Liver (tissue), 9 donors: ENCODE results near the gene ADAP2. TPM values are rescaled to one million over a fixed set of nuclear protein-coding genes. Genes with fewer than 3 reads are reported as not detected.

Source experiments
- DNase-seq: peaks from one replicate; pipeline ENCODE4 v3.0.0-alpha.2; 2017; ENCODE audit warnings: low spot score
- H3K27ac ChIP-seq, 2 donors: one replicate each; pipeline ENCODE4 v1.7.0; 2013; ENCODE audit warnings: inconsistent platforms in 2 of 2, low read length in 2 of 2, control low read depth in 1 of 2, low read depth in 1 of 2, mild to moderate bottlenecking in 1 of 2
- H3K27me3 ChIP-seq, 4 donors: one replicate each; pipeline versions ENCODE4 v1.6.1 to v1.7.0; 2013; ENCODE audit warnings: low read length in 3 of 4, inconsistent platforms in 1 of 4, mild to moderate bottlenecking in 1 of 4, moderate library complexity in 1 of 4; ENCODE audit not compliant: control insufficient read depth in 4 of 4, insufficient read depth in 4 of 4
- H3K36me3 ChIP-seq, 4 donors: one replicate each; pipeline versions ENCODE4 v1.6.1 to v1.7.0; 2013; ENCODE audit warnings: low read length in 3 of 4, mild to moderate bottlenecking in 3 of 4, low read depth in 1 of 4, moderate library complexity in 1 of 4; ENCODE audit not compliant: control insufficient read depth in 4 of 4, insufficient read depth in 3 of 4
- H3K4me1 ChIP-seq, 4 donors: one replicate each; pipeline versions ENCODE4 v1.6.1 to v1.7.0; 2013; ENCODE audit warnings: low read length in 3 of 4, mild to moderate bottlenecking in 3 of 4, moderate library complexity in 1 of 4; ENCODE audit not compliant: control insufficient read depth in 4 of 4, insufficient read depth in 4 of 4
- H3K4me3 ChIP-seq, 3 donors: one replicate each; pipeline versions ENCODE4 v1.6.1 to v1.7.0; 2013; ENCODE audit warnings: low read length in 3 of 3, control low read depth in 1 of 3, low read depth in 1 of 3, mild to moderate bottlenecking in 1 of 3
- H3K9ac ChIP-seq, 2 donors: one replicate each; pipeline ENCODE4 v1.7.0; 2013; ENCODE audit warnings: low read length in 2 of 2, mild to moderate bottlenecking in 2 of 2, moderate library complexity in 2 of 2, control low read depth in 1 of 2, low read depth in 1 of 2
- H3K9me3 ChIP-seq, 4 donors: one replicate each; pipeline versions ENCODE4 v1.6.1 to v1.7.0; 2013; ENCODE audit warnings: low read length in 3 of 4; ENCODE audit not compliant: control insufficient read depth in 4 of 4
- ATF3 ChIP-seq: IDR thresholded peaks from 2 replicates; pipeline ENCODE4 v1.6.1; 2016; ENCODE audit warnings: antibody characterized with exemption
- EGR1 ChIP-seq, 2 donors: IDR thresholded peaks; 2 replicates each; pipeline ENCODE4 v1.6.1; 2016 to 2018; ENCODE audit warnings: antibody characterized with exemption in 2 of 2, low read depth in 2 of 2
- FOXA2 ChIP-seq: IDR thresholded peaks from 2 replicates; pipeline ENCODE4 v1.6.1; 2016; ENCODE audit warnings: antibody characterized with exemption
- GABPA ChIP-seq, 2 donors: IDR thresholded peaks in 1 of 2; conservative IDR thresholded peaks in 1 of 2; 2 replicates each; pipeline ENCODE4 v1.6.1; 2016; ENCODE audit warnings: antibody characterized with exemption in 2 of 2, mild to moderate bottlenecking in 1 of 2, moderate library complexity in 1 of 2
- HNF4A ChIP-seq, 2 donors: conservative IDR thresholded peaks; 2 replicates each; pipeline ENCODE4 v1.6.1; 2016; ENCODE audit warnings: antibody characterized with exemption in 2 of 2, mild to moderate bottlenecking in 2 of 2
- JUND ChIP-seq, 2 donors: IDR thresholded peaks; 2 replicates each; pipeline ENCODE4 v1.6.1; 2016; ENCODE audit warnings: antibody characterized with exemption in 2 of 2
- RAD21 ChIP-seq, 2 donors: IDR thresholded peaks; 2 replicates each; pipeline ENCODE4 v1.6.1; 2016; ENCODE audit warnings: antibody characterized with exemption in 2 of 2, mild to moderate bottlenecking in 2 of 2
- RXRA ChIP-seq, 2 donors: IDR thresholded peaks; 2 replicates each; pipeline ENCODE4 v1.6.1; 2017 to 2018; ENCODE audit warnings: antibody characterized with exemption in 2 of 2, mild to moderate bottlenecking in 1 of 2
- SP1 ChIP-seq: IDR thresholded peaks from 2 replicates; pipeline ENCODE4 v1.6.1; 2018; ENCODE audit warnings: antibody characterized with exemption, mild to moderate bottlenecking
- TAF1 ChIP-seq: conservative IDR thresholded peaks from 2 replicates; pipeline ENCODE4 v1.6.1; 2016; ENCODE audit warnings: antibody characterized with exemption, mild to moderate bottlenecking
- YY1 ChIP-seq: IDR thresholded peaks from 2 replicates; pipeline ENCODE4 v1.6.1; 2016; ENCODE audit warnings: antibody characterized with exemption, mild to moderate bottlenecking
- WGBS: extraction: QIAGEN DNeasy Blood & Tissue Kit; methylation state at CpG from one replicate; pipeline ENCODE4 v1.1.7; 2013; 5-methylcytosine and 5-hydroxymethylcytosine counted together
- polyA plus RNA-seq, 2 donors: library from polyadenylated mRNA; stranded (reverse) in 1 of 2; unstranded in 1 of 2; fragments of 200-250 nt in 1 of 2; fragments of >200 nt in 1 of 2; fragmentation: Nextera tagmentation in 1 of 2; extraction: Ambion mirVana in 1 of 2; gene quantifications; one replicate each; pipeline versions ENCODE4 v1.2.1 to v1.2.3, GENCODE V29; 2013 to 2015
- total RNA-seq, 2 donors: library from RNA; depleted of rRNA; stranded (reverse); fragments of >200 nt; gene quantifications; one replicate each; pipeline ENCODE4 v1.2.3, GENCODE V29; 2014
- TF ChIP-seq, protein P1 (sequence below): IDR thresholded peaks from 2 replicates; pipeline ENCODE4 v1.6.1; 2016; ENCODE audit warnings: antibody characterized with exemption, mild to moderate bottlenecking
- TF ChIP-seq, protein P2 (sequence below): IDR thresholded peaks from 2 replicates; pipeline ENCODE4 v1.6.1; 2016; ENCODE audit warnings: antibody characterized with exemption
- TF ChIP-seq, protein P3 (sequence below): IDR thresholded peaks from 2 replicates; pipeline ENCODE4 v1.6.1; 2016; ENCODE audit warnings: antibody characterized with exemption
- donor health status: healthy.
- donor health status: healthy.
- donor health status: healthy.
- donor health status: healthy.
- donor health status: healthy.

Gene ADAP2
- total and polyA plus RNA-seq, 4 donors, result 5.2 to 18.6 (median 11.9) TPM

GRCh38 chr17:30981531-30982519, 60.1 kb downstream of the ADAP2 start:
- Histone ChIP-seq H3K9me3 (no peaks in the 10 kb centered on the region), H3K4me1 (no peaks in the 10 kb centered on the region), H3K27me3 (no peaks in the 10 kb centered on the region), H3K27ac (no peak overlapping the region), H3K9ac (no peak overlapping the region), H3K4me3 (no peak overlapping the region), H3K36me3 (peaks cover 0 to 4% (median 1%) of the 10 kb centered on the region in 4 donors)
- 81% methylated on average over 8 of the region's 8 CpGs for WGBS
- TF ChIP-seq, protein P1, sequence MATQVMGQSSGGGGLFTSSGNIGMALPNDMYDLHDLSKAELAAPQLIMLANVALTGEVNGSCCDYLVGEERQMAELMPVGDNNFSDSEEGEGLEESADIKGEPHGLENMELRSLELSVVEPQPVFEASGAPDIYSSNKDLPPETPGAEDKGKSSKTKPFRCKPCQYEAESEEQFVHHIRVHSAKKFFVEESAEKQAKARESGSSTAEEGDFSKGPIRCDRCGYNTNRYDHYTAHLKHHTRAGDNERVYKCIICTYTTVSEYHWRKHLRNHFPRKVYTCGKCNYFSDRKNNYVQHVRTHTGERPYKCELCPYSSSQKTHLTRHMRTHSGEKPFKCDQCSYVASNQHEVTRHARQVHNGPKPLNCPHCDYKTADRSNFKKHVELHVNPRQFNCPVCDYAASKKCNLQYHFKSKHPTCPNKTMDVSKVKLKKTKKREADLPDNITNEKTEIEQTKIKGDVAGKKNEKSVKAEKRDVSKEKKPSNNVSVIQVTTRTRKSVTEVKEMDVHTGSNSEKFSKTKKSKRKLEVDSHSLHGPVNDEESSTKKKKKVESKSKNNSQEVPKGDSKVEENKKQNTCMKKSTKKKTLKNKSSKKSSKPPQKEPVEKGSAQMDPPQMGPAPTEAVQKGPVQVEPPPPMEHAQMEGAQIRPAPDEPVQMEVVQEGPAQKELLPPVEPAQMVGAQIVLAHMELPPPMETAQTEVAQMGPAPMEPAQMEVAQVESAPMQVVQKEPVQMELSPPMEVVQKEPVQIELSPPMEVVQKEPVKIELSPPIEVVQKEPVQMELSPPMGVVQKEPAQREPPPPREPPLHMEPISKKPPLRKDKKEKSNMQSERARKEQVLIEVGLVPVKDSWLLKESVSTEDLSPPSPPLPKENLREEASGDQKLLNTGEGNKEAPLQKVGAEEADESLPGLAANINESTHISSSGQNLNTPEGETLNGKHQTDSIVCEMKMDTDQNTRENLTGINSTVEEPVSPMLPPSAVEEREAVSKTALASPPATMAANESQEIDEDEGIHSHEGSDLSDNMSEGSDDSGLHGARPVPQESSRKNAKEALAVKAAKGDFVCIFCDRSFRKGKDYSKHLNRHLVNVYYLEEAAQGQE, result no peak
- no peak for TF ChIP-seq ATF3
- TF ChIP-seq GABPA (IDR thresholded peaks at IDR 0.05 in 1 of 2, conservative IDR thresholded peaks at IDR 0.05 in 1 of 2), result no peak
- TF ChIP-seq YY1, result no peak
- TF ChIP-seq HNF4A (conservative IDR thresholded peaks at IDR 0.05), result no peak
- no peak for TF ChIP-seq RAD21 (IDR thresholded peaks at IDR 0.05)
- no peak for TF ChIP-seq TAF1
- TF ChIP-seq EGR1 (IDR thresholded peaks at IDR 0.05; ENCODE audit: low read depth in 2 of 2), result no peak
- TF ChIP-seq, protein P2, sequence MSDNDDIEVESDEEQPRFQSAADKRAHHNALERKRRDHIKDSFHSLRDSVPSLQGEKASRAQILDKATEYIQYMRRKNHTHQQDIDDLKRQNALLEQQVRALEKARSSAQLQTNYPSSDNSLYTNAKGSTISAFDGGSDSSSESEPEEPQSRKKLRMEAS, result no peak
- TF ChIP-seq, protein P3, sequence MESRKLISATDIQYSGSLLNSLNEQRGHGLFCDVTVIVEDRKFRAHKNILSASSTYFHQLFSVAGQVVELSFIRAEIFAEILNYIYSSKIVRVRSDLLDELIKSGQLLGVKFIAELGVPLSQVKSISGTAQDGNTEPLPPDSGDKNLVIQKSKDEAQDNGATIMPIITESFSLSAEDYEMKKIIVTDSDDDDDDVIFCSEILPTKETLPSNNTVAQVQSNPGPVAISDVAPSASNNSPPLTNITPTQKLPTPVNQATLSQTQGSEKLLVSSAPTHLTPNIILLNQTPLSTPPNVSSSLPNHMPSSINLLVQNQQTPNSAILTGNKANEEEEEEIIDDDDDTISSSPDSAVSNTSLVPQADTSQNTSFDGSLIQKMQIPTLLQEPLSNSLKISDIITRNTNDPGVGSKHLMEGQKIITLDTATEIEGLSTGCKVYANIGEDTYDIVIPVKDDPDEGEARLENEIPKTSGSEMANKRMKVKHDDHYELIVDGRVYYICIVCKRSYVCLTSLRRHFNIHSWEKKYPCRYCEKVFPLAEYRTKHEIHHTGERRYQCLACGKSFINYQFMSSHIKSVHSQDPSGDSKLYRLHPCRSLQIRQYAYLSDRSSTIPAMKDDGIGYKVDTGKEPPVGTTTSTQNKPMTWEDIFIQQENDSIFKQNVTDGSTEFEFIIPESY, result no peak
- TF ChIP-seq JUND (IDR thresholded peaks at IDR 0.05), result no peak
- no peak for TF ChIP-seq SP1
- DNase-seq, result no peak

- Histone ChIP-seq H3K36me3 (peaks cover 0 to 8% (median 1%) of the 10 kb centered on the region in 4 donors), H3K27ac (no peak overlapping the region), H3K9me3 (no peaks in the 10 kb centered on the region), H3K9ac (no peak overlapping the region), H3K4me1 (no peaks in the 10 kb centered on the region), H3K27me3 (no peaks in the 10 kb centered on the region), H3K4me3 (no peak overlapping the region)
- 89% methylated on average over 1 of the region's 1 CpG for WGBS
- DNase-seq, result no peak
- no peak for TF ChIP-seq RXRA (IDR thresholded peaks at IDR 0.05)
- TF ChIP-seq FOXA2, result no peak
- TF ChIP-seq YY1, result no peak
- TF ChIP-seq, protein P1, result no peak
- TF ChIP-seq, protein P2, result no peak
- TF ChIP-seq EGR1 (IDR thresholded peaks at IDR 0.05; ENCODE audit: low read depth in 2 of 2), result no peak
- TF ChIP-seq, protein P3, result no peak
- no peak for TF ChIP-seq GABPA (IDR thresholded peaks at IDR 0.05 in 1 of 2, conservative IDR thresholded peaks at IDR 0.05 in 1 of 2)
- no peak for TF ChIP-seq ATF3
Observed at GRCh38 chr17:30982855-30983254, 61.1 kb downstream of the ADAP2 start.
